GM19025 (cell line): Measurements from ENCODE around the gene CHST13.
"Not testable (repeated sequence)": the region's sequence is repeated elsewhere in the genome, so short reads cannot be mapped to it uniquely, and the experiment has no call there.

Experiments used
- ATAC-seq: cut with Tn5 transposase; IDR thresholded peaks from one replicate; pipeline ENCODE4 v1.9.1; 2021; ENCODE audit warnings: mild to moderate bottlenecking, low read depth, moderate library complexity; ENCODE audit not compliant: unreplicated experiment

The CHST13 gene

GRCh38 chr3:126524429-126524988 is 554 bp downstream of the CHST13 start:
- ATAC-seq: no peak

GRCh38 chr3:126525091-126525852 is 1.3 kb downstream of the CHST13 start:
- ATAC-seq: no peak

DNA sequence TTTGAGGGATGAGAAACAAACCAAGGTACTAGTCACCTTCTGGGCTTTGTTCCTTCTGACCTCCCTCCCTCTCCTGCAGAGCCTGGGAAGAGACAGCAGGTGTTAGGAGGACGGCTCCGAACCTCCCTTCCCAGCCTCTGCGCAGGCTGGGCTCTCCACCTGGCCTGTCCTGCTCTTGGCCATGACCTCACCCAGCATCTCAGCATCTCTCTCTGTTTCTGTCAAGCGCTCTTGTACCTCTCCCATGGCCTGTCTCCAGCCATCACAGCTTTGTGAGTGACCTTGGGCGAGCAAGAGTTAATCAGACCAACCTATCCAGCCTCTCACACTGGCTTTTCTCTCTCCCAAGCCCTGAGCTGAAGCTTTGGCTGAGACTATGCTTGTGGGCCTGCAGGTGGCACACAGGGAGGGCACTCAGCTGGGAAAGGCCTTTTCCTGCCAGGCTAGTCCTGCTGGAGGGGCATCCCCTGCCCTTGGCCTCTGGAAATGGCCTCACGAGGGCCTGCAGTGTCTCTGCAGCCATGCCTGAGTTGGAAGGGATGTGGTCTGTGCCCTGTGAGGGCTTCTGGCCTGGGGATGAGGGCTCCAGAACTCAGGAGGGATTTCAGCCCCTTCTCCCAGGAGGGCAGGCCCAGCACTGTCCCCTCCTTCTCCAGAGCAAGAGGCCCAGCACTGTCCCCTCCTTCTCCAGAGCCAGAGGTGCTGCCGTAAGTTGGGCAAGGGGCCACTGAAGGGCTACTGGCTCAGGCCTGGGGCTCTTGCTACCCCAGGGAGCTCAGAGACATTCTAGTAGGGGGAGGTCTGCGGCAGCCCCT is 2.1 kb downstream of the CHST13 start:
- ATAC-seq: no peak

DNA sequence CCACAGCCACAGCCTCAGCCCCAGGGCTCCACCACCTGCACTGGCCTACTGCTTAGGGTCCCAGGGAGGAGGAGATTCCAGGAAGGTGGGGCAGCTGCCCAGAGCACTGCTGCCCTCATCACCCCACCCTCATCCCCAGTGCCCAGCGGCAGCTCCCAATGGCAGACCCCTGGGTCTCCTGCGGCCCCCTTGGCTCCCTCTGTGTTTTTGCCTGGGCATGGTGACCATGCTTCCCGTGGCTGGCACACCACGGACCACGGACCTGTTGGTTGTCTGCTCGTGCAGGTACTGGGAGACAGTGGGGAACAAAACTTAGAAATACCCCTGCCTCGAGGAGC is 2.7 kb downstream of the CHST13 start:
- ATAC-seq: no peak

GRCh38 chr3:126527006-126527405 is 3.1 kb downstream of the CHST13 start:
- ATAC-seq: no peak

DNA sequence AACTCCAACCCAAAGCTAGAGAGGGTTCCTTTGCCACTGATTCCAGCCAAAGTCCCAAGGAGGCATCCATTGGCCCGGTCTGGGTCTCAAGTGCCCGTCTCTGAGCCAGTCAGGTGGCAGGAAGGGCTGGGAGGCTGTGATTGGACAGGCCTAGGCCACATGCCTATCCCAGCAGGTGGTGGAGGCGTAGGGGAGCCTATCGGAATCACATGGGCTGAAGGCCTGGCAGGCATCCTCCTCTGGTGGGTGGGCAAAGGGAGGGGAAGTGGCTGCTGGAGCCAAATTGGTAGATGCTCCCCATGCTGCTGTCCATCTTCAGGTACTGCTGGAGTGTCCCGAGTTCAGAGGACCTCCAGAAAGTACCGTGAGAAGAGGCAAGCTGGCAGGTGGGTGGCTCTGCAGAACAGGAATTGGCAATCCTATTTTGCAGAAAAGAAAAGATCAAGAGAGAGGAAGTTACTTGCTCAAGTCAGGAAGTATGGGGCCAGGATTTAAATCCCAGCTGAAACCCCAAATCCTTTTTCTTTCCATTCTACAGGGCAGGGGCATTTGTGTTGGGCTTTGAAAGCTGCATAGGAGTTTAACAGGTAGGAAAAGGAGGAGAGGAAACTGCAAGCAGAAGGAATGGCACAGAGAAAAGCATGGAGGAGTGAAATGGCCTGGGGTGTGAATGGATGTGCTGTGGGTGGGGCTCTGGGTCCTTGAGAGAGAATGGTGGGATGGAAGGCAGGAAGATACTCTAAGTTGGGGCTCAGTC is 3.7 kb downstream of the CHST13 start:
- no peak for ATAC-seq

- no peak for ATAC-seq
These were observed 4.5 kb downstream of the CHST13 start for GRCh38 chr3:126528419-126528799.

GRCh38 chr3:126528800-126529541 is 5.0 kb downstream of the CHST13 start:
- ATAC-seq: no peak

GRCh38 chr3:126529585-126530170 is 5.7 kb downstream of the CHST13 start:
- ATAC-seq: no peak

GRCh38 chr3:126530171-126531050 is 6.5 kb downstream of the CHST13 start:
- peak; percentile 41 for ATAC-seq

- ATAC-seq: no peak
These were observed 7.0 kb downstream of the CHST13 start for GRCh38 chr3:126531051-126531330.

DNA sequence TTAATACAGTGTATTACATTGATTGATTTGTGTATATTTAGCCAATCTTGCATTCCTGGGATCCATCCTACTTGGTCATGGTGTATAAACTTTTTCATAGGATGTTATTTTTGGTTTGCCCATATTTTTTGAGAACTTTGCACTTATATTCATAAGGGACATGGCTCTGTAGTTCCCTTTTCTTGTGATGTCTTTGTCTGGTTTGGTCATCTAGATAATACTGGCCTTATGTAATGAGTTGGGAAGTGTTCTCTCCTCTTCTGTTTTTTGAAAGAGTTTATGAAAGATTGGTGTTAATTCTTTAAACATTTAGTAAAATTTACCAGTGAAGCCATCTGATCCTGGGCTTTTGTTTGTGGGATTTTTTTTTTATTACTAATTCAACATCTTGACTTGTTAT is 9.6 kb downstream of the CHST13 start:
- ATAC-seq: no peak

- not testable (repeated sequence) for ATAC-seq
These were observed 10.8 kb downstream of the CHST13 start for GRCh38 chr3:126534716-126535115.

GRCh38 chr3:126535636-126536035 is 11.7 kb downstream of the CHST13 start:
- no peak for ATAC-seq

GRCh38 chr3:126536126-126536525 is 12.2 kb downstream of the CHST13 start:
- ATAC-seq: no peak

- no peak for ATAC-seq
These were observed 13.3 kb downstream of the CHST13 start for GRCh38 chr3:126537116-126537729.

DNA sequence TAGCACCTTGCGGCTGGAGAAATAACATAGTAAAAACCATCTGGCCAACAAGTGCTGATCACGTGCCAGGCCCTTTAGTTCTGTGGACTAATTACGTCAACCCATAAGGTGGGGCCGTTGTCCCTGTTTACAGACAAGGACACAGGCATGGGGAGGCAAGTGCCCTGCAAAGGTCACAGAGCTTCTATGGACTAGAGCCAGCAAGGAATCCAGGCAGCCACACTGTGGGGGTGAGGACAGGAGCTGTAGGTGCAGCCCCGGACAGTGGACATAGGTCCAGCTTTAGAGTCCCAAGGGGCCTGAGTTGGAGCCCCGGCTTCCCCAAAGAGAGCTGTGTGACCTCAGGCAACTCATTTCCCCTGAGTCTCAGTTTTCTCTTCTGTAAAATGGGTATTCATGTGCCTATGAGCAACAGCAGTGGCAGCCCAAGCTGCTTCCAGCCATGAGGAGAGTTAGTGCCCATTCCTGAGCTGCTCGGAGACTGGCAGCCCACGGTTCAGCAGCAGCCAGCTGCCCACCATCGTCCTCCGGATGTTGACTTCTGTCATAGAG is 13.9 kb downstream of the CHST13 start:
- no peak for ATAC-seq

DNA sequence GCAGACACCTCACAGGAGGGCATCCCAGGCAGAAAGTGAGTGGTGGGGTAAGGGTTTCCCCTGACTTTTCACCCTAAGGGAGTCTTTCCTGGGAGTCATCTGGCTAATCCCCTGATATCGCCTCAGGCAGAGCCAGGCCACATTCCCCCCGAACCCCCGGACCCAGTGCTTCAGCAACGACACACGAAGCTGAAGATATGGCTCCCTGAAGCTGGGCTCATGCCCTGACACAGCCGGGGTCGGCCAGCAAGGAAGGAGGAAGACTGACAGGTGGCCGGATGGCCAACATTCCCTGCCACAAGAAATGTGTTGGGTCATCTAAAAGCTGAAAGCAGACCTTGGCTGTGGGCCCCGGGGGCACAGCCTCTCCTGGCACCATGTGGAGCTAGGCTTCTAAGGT is 14.4 kb downstream of the CHST13 start:
- no peak for ATAC-seq
